NCI-H510A treated with DMSO at 0.1 percent for 48 hours (cell line): ENCODE measurements around the gene BRCA2.
A peak's percentile ranks its signal among the peaks of the same experiment; 100 is the strongest.

Source experiments
- DNase-seq: peaks from one replicate; lab custom pipeline; 2025; lab: John Stamatoyannopoulos, UW

The BRCA2 gene

GRCh38 chr13:32429433-32429909 lies 114.2 kb downstream of the BRCA2 start:
- DNase-seq, result no peak

DNA sequence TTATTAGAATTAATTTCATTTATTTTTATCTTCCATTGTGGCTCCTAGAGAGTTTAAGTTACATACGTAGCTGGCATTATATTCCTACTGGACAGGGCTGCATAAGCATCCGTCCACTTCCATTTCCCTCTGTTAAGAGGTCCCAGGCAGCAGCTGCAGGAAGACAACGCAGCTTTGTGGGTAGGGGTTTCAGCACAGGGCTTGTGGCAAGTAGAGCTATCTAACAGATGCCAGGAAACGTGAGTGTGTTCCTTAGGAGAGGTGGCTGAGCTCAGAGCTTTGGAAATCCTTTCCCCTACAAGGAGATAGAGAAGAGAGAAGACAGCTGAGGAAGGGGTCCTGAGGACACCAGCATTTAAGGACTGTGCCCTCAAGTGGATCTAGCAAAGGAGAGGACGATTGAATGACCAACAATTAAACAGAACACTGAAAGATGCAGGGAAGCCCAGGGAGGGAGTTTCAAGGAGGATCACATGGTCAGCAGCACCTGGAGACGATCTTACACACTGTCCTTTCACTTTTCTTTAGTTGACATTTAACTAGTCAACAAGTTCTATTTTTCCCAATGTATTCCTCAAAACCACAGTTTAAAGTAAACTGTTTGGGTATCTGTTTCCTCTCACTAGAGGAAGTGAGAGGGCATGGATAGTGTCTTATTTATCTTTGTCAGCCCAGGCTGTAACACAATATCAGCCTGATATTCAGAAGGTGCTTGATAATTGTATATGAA lies 114.9 kb downstream of the BRCA2 start:
- no peak for DNase-seq

DNA sequence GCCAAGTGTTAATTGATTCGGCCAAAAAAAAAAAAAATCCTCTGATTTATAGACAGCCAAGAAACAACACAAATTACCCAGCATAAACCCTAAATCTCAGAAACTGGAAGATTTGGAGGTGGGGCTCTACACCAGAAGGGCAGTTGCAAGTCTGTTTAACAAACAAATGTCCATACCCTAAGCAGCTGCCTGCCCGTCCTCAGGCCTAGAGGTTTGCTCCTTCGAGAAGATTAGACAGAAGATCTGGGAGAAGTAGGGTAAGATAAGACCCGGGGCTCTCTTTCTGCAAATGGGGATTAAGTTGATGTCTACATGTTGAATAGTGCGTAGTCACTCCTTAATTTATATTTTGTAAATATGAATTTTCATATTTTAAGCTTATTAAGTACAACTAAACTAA lies 116.1 kb downstream of the BRCA2 start:
- no peak for DNase-seq

DNA sequence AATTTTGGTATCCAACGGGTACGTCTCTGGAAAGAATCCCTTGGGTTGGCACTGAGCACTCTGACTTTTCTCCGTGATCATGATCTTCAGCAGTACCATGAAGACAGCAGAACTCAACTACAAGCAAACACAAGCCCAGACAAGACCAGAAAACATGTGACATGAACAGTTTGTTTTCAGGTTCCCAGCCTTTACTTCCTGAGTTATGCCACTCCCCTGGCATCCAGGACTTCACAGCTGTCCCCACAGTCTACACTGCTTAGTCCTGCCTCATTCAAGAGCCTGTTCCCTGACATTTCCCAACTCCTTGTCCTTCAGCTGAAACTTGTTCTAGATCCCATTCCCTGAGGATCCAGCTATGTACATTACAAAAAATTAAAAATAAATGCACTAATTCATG lies 117.5 kb downstream of the BRCA2 start:
- DNase-seq, result peak; percentile 47

- DNase-seq, result no peak
Observed at GRCh38 chr13:32438871-32439270, 123.6 kb downstream of the BRCA2 start.

GRCh38 chr13:32443111-32443510 lies 127.8 kb downstream of the BRCA2 start:
- DNase-seq, result peak; percentile 14

GRCh38 chr13:32445461-32445860 lies 130.2 kb downstream of the BRCA2 start:
- no peak for DNase-seq

- no peak for DNase-seq
Observed at GRCh38 chr13:32446220-32446619, 130.9 kb downstream of the BRCA2 start.

- no peak for DNase-seq
Observed at GRCh38 chr13:32446773-32447465, 131.6 kb downstream of the BRCA2 start.

- no peak for DNase-seq
Observed at GRCh38 chr13:32447894-32448623, 132.8 kb downstream of the BRCA2 start.

DNA sequence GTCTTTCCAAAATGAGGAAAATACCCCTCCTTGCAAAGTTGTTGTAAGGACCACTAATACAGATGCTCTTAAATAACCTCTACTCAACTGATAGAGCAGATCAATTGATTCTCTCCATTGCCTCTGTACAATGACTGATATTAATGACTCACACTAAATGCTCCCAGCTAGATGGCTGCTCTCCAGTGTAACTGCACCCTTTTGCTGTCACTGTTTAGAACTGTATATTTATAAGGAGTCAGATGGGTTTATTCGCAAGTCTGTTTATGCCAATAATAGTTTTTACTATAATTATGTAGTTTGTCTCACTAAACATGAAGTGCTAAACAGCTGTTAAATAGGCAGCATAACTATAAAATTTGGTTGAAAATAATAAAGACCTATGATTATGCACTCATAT lies 133.7 kb downstream of the BRCA2 start:
- DNase-seq, result no peak
